Stimulated activated naive CD8-positive, alpha-beta T cell treated with anti-CD3 and anti-CD28 coated beads, Interleukin-15, Interleukin-2, amounts not matched to agents 100 U/mL and 50 U/mL, for 24 hours (primary cell): Measurements from ENCODE around the gene PDGFRB.

Experiments
- ATAC-seq: fragments of 150-1000 bp; cut with Tn5 transposase; one replicate; pipeline ENCODE4 v1.10.0; 2021
- DNase-seq: peaks from one replicate; pipeline ENCODE4 v3.0.0; 2021

The PDGFRB gene

GRCh38 chr5:150163035-150163434 lies 7.4 kb upstream of the PDGFRB start:
- ATAC-seq: no peak

DNA sequence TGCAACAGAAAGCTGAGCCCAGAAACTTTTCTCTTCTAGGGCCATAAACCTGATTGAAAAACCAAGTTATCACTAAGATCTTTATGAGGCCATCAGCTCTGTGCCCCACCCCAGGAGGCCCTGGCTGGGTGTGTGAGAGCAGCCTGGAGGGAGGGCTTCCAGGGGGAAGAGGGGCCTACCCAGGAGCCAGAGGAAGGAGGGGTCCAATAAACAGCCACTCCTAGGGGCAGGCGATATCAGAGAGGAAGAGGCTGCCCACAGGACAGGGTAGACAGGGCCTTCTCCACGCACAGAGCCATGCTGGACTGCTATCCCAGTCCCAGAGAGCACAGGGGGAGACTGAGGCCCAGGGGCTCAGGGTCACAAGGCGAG lies 6.5 kb upstream of the PDGFRB start:
- DNase-seq (no peak), ATAC-seq (no peak)

More at GRCh38 chr5:150163035-150163434, 7.4 kb upstream of the PDGFRB start:
- no peak for DNase-seq

- ATAC-seq (peak; percentile 60), DNase-seq (peak; percentile 87)
Observed at GRCh38 chr5:150161242-150162141, 5.8 kb upstream of the PDGFRB start.

GRCh38 chr5:150160448-150161081 lies 4.9 kb upstream of the PDGFRB start:
- DNase-seq (no peak), ATAC-seq (no peak)

- DNase-seq (no peak), ATAC-seq (no peak)
Observed at GRCh38 chr5:150159741-150160179, 4.1 kb upstream of the PDGFRB start.

GRCh38 chr5:150159031-150159430 lies 3.4 kb upstream of the PDGFRB start:
- ATAC-seq (no peak), DNase-seq (no peak)

DNA sequence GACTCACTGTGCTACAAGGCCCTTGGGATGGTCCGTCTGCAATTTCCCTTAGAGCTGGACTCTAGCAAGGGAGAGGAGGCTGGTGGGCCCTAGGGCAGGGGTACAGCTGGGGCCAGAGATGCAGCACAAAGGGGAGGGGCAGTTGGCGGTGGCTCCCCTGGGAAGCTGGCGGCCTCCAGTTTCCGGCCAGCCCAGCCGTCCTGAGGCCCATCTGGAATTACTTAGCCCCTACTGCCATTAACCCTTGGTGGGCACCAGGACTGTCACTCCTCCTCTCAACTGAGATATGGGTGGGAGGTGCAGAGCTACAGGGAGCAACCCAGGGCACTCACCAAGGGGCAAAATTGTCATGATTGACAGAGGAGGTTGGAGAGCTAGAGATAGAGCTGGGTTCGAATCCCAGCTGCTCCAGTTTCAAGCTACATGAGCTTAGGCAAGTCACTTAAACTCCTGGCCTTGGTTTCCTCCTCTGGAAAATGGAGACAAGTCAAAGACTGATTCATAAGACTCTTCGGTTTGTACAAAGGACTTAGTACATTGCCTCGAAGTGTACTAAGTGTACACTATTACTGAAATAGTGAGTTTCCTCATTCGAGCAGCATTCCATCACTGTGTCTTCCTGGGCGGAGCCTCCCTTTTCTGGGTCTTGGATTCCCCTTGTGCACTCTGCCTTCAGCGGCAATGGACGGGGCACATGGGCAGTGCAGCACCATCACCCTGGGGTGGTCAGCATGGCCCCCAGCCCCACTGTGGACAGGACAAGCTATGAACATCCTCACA lies 2.7 kb upstream of the PDGFRB start:
- no peak for ATAC-seq

DNA sequence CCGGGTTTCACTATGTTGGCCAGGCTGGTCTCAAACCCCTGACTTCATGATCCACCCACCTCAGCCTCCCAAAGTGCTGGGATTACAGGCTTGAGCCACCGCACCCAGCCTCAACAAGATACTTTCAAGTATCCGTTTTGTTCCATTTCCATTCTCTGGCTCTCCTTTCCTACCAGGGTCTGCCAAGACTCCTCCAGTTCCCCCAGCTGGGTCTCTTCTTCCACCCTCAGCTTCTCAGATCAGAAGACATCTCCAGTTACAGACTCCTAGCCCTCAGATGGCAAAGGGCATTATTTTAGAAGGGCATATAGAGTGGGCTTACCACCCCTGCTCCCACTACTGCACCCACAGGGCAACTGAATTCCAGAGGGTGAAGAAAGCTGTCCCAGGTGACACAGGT lies 1.5 kb upstream of the PDGFRB start:
- ATAC-seq (no peak), DNase-seq (no peak)

More for the DNA sequence above, 2.7 kb upstream of the PDGFRB start:
- no peak for DNase-seq

DNA sequence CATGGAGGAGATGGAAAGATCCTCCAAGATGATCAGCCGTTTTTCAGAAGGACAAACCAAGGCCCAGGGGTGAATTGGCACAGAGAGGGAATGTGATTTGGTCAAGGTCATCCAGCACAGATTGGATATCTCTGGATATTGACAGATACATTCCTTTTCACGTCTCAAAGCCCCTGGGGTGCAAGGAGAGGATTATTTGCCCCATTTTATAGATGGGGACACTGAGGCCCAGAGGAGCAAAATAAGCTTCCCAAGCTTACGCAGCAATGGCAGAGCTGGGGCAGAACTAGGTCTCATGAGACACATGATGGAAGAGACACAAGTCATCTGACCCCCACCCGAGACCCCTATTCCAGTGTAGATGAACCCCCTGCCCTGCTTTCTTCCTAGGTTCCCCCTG lies 895 bp upstream of the PDGFRB start:
- ATAC-seq: no peak
- DNase-seq: no peak

DNA sequence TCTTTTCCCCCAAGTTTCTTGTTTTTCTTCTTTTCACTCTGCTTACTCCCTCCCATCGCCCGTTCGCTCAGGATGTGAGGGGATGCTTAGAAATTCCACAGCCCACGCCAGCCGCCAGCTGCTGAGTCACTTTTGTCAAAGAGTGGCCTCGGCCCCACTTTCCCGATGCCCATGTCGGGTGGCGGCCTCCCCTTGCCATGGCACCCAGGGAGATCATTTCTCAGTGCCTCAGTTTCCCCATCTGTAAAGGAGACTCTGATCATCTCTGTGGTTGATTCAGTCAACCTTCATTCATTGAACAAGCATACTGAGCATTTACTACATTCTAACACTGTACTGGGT lies 353 bp upstream of the PDGFRB start:
- ATAC-seq (no peak), DNase-seq (no peak)

DNA sequence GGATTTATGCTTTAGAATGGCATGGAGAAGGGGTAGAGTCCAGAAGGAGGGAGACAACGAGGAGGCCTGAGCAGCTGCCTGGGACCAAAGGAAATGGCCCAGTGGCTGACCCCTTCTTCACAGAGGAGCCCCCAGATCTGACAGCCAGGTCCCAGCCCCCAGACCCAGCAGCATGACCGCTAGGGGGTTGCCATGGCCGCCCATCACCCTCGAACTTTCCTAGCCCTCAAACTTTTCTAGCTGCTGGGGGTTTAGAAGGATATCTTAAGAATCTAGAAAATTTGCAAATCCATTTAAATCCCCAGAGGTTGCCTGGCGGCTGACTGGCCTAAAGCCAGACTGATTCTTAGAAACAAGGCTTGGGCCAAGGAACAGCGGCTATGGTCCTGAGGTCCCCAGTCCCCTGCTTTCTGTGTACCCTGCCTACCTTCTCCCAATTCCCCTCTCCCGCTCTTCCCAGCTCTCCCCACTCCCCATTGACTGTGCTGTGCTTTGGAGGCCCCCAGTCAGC lies 972 bp downstream of the PDGFRB start:
- ATAC-seq: no peak
- DNase-seq: no peak

DNA sequence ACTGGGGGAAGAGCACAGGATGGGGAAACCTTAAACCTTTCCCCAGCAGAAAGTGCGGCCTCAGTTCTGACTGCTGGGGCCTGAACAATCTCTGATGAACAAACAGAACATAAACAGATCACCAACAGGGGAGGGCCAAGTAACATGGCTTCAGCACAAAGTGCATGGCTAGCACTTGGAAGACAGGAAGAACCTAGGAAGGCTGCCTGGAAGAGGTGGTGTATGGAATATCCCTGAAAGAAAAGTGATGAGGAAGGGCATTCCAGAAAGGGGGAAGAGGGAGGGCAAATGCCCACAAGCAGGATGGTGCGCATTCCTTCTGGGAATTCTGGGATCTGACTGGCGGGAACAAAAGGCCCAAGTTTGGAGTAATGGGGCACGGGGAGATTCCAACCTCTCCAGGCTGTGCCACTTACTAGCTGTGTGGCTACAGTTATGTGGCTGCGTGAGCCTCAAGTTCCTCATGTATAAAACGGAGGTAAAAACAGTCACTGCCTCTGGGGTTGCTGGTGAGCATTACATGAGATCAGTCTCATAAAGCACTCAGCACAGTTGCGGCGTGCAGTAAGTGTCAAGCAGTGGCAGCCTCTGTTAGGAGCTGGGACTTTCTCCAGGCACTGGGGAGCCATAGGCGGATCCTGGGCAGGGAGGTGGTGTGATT lies 1.6 kb downstream of the PDGFRB start:
- ATAC-seq (no peak), DNase-seq (no peak)

- DNase-seq: no peak
- ATAC-seq: no peak
Observed at GRCh38 chr5:150153483-150153882, 2.2 kb downstream of the PDGFRB start.

- no peak for DNase-seq
- no peak for ATAC-seq
Observed at GRCh38 chr5:150152636-150153462, 2.8 kb downstream of the PDGFRB start.

DNA sequence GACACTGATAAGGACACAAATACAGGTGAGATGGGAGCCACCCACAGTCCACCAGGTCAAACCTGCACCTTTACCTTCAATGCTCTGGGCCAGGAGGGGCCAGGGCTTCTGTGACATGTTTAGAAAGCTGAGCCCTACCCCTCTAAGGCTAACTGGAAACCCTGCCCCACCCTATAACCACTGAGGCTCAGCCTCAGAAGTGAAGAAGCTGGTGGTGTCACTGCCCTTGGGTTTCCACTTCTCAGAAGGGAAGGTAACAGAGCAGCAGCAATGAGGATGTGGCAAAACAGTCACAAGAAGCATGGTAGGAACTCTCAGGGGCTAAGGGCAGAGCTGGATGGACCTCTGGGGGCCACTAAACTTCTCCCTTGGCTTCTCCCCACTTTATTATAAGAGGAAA lies 6.0 kb downstream of the PDGFRB start:
- DNase-seq (no peak), ATAC-seq (no peak)

GRCh38 chr5:150148117-150148927 lies 7.3 kb downstream of the PDGFRB start:
- DNase-seq (no peak), ATAC-seq (no peak)

DNA sequence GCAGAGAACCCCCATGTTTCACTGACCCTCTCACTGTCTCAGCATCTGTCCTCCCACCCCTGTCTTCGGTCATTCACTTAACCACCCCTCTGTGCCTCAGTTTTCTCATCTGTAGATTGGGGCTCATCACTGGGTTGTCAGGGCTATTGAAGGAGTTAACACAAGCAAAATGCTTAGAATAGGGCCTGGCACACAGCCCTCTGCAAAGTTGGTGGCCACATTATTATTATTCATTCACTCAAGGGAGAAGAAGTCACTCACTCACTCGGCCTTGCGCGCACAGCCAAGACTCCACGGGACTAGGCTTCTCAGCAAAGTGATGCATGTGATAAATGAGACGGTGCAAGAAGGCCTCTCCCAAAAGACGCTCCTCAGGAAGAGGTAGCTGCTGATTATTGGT lies 8.0 kb downstream of the PDGFRB start:
- DNase-seq (no peak), ATAC-seq (no peak)

GRCh38 chr5:150146862-150147601 lies 8.6 kb downstream of the PDGFRB start:
- ATAC-seq (no peak), DNase-seq (no peak)

- no peak for DNase-seq
- no peak for ATAC-seq
Observed at GRCh38 chr5:150146235-150146634, 9.4 kb downstream of the PDGFRB start.

DNA sequence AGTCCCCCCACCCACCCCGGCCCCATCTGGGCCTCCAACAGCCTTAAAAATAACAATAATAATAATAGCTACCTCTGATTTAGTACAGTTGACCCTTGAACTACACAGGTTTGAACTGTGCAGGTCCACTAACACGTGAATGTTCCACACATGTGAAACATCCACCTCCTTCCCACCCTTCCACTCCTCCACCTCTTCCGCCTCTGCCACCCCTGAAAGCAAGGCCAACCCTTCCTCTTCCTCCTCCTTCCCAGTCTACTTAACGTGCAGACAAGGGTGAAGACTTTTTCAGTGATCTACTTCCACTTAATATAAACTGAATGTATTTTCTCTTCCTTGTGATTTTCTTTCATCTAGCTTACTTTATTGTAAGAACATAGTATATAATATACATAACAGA lies 10.8 kb downstream of the PDGFRB start:
- ATAC-seq (no peak), DNase-seq (no peak)
